Transverse colon (tissue), 4 donors: ENCODE data around the gene THEMIS2.
"Not testable (repeated sequence)": the region's sequence is repeated elsewhere in the genome, so short reads cannot be mapped to it uniquely, and the experiment has no call there.

Source experiments
- CTCF ChIP-seq, 5 experiments: fragments of 200-600 bp in 3 of 5; fragments of 450-650 bp in 2 of 5; sonication (generic) in 3 of 5; IDR thresholded peaks; 1 replicate in 2 of 5; 2 replicates in 3 of 5; pipeline ENCODE4 v1.5.1; 2016 to 2017; ENCODE audit warnings: antibody characterized with exemption in 5 of 5, inconsistent platforms in 3 of 5, mild to moderate bottlenecking in 2 of 5, moderate library complexity in 1 of 5
- EP300 ChIP-seq: sonication (generic); formaldehyde crosslinking; IDR thresholded peaks from one replicate; pipeline ENCODE4 v1.6.1; 2017; ENCODE audit warnings: antibody characterized with exemption, low read depth
- POLR2A ChIP-seq: fragments of 450-650 bp; IDR thresholded peaks from one replicate; pipeline ENCODE4 v1.6.1; 2016; ENCODE audit warnings: antibody characterized with exemption, mild to moderate bottlenecking, moderate library complexity
- POLR2AphosphoS5 ChIP-seq, 3 donors: sonication (generic); formaldehyde crosslinking; IDR thresholded peaks; one replicate each; pipeline ENCODE4 v1.6.1; 2016; ENCODE audit warnings: antibody characterized with exemption in 3 of 3

GRCh38 chr1:27857552-27857951, 14.8 kb upstream of the THEMIS2 start:
- TF ChIP-seq CTCF (IDR thresholded peaks at IDR 0.05); POLR2A; POLR2AphosphoS5 (IDR thresholded peaks at IDR 0.05); EP300: not testable (repeated sequence)
